GM21619 (cell line): ENCODE measurements around the gene KLK6.

Experiments
- ATAC-seq: cut with Tn5 transposase; IDR thresholded peaks from one replicate; pipeline ENCODE4 v1.9.1; 2021; ENCODE audit not compliant: unreplicated experiment

The KLK6 gene

GRCh38 chr19:50969413-50969760 is at the start of gene KLK6:
KLK6 (minus strand) TSS chr19:50969591; CDS start chr19:50968104, 1,487 bp downstream.
- ATAC-seq, result no peak

GRCh38 chr19:51018745-51019543 is 49.6 kb upstream of the KLK6 start:
- no peak for ATAC-seq

- no peak for ATAC-seq
Observed at GRCh38 chr19:51016798-51017683, 47.6 kb upstream of the KLK6 start.

GRCh38 chr19:51015691-51016267 is 46.4 kb upstream of the KLK6 start:
- ATAC-seq, result no peak

GRCh38 chr19:51014242-51014641 is 44.9 kb upstream of the KLK6 start:
- ATAC-seq, result no peak

- ATAC-seq, result no peak
Observed at GRCh38 chr19:51012661-51013190, 43.3 kb upstream of the KLK6 start.

- ATAC-seq, result no peak
Observed at GRCh38 chr19:51010066-51010795, 40.8 kb upstream of the KLK6 start.

GRCh38 chr19:51009061-51009891 is 39.9 kb upstream of the KLK6 start:
- no peak for ATAC-seq

- ATAC-seq, result no peak
Observed at GRCh38 chr19:51007488-51007887, 38.1 kb upstream of the KLK6 start.

- ATAC-seq, result no peak
Observed at GRCh38 chr19:51006406-51006805, 37.0 kb upstream of the KLK6 start.

- ATAC-seq, result no peak
Observed at GRCh38 chr19:51005248-51005647, 35.9 kb upstream of the KLK6 start.

GRCh38 chr19:51003316-51003715 is 33.9 kb upstream of the KLK6 start:
- ATAC-seq, result no peak

- ATAC-seq, result no peak
Observed at GRCh38 chr19:51002542-51003311, 33.3 kb upstream of the KLK6 start.

GRCh38 chr19:51002089-51002532 is 32.7 kb upstream of the KLK6 start:
- ATAC-seq, result no peak

GRCh38 chr19:51001515-51001914 is 32.1 kb upstream of the KLK6 start, which contains the start of gene KLK8:
KLK8 (minus strand) TSS chr19:51001604; CDS start chr19:51001167, 437 bp downstream.
- no peak for ATAC-seq

GRCh38 chr19:51000981-51001380 is 31.6 kb upstream of the KLK6 start:
- no peak for ATAC-seq

GRCh38 chr19:51000426-51000825 is 31.0 kb upstream of the KLK6 start:
- no peak for ATAC-seq

- ATAC-seq, result no peak
Observed at GRCh38 chr19:50998686-50999085, 29.3 kb upstream of the KLK6 start.

- no peak for ATAC-seq
Observed at GRCh38 chr19:50998061-50998460, 28.7 kb upstream of the KLK6 start.
